IMR-90 (cell line): ENCODE measurements around the gene KIRREL2. TPM values are rescaled to one million over a fixed set of nuclear protein-coding genes. Genes with fewer than 3 reads are reported as not detected.

Experiments
- ATAC-seq: fragments of 200-7000 bp; cut with Tn5 transposase; 2 replicates; pipeline ENCODE4 v1.9.1; 2020; ENCODE audit warnings: low read depth, mild to moderate bottlenecking, moderate library complexity
- BruUV-seq: library from RNA; stranded (reverse); fragments of 400-500 nt; replicated peaks from 2 replicates; lab custom pipeline; 2021; lab: Mats Ljungman, UMichigan
- CTCF ChIA-PET: fragments of 300-600 bp; formaldehyde crosslinking; extraction: SDS; loops from one replicate; lab custom pipeline; 2021; ENCODE audit warnings: antibody characterized with exemption; lab: Yijun Ruan, JAX
- POLR2A ChIA-PET: fragments of 300-600 bp; sonication (Branson Sonifier 250); formaldehyde crosslinking; loops from one replicate; lab custom pipeline; 2022; ENCODE audit warnings: antibody characterized with exemption; ENCODE audit not compliant: unreplicated experiment; lab: Charles Lee
- DNase-seq: peaks from one replicate; pipeline ENCODE4 v3.0.0; 2013
- H2AFZ ChIP-seq: replicated peaks from 2 replicates; pipeline ENCODE3; 2013; ENCODE audit warnings: low read length, mild to moderate bottlenecking; ENCODE audit not compliant: poor library complexity
- H2AK5ac ChIP-seq: 2 replicates; pipeline ENCODE4 v1.6.1; 2013; ENCODE audit warnings: low read depth, low read length, inconsistent platforms
- H2AK9ac ChIP-seq: replicated peaks from 2 replicates; pipeline ENCODE3; 2013; ENCODE audit warnings: mild to moderate bottlenecking, low read depth, low read length, moderate library complexity; ENCODE audit not compliant: poor library complexity
- H2BK120ac ChIP-seq: 2 replicates; pipeline ENCODE4 v1.6.1; 2013; ENCODE audit warnings: low read depth, low read length, inconsistent platforms
- H2BK15ac ChIP-seq: 3 replicates; pipeline ENCODE4 v1.6.1; 2013; ENCODE audit warnings: low read depth, low read length, inconsistent platforms
- H2BK20ac ChIP-seq: 2 replicates; pipeline ENCODE4 v1.6.1; 2013; ENCODE audit warnings: low read depth, mild to moderate bottlenecking, inconsistent platforms, low read length, moderate library complexity
- H2BK5ac ChIP-seq: 2 replicates; pipeline ENCODE4 v1.6.1; 2013; ENCODE audit warnings: mild to moderate bottlenecking, low read depth, low read length, inconsistent platforms; ENCODE audit not compliant: poor library complexity, severe bottlenecking
- H3K14ac ChIP-seq: replicated peaks from 2 replicates; pipeline ENCODE4 v1.6.1; 2013; ENCODE audit warnings: low read depth, low read length, inconsistent platforms
- H3K18ac ChIP-seq: 2 replicates; pipeline ENCODE4 v1.6.1; 2013; ENCODE audit warnings: low read depth, low read length, control low read depth
- H3K23ac ChIP-seq: 2 replicates; pipeline ENCODE4 v1.6.1; 2013; ENCODE audit warnings: low read depth, low read length, inconsistent platforms
- H3K27ac ChIP-seq: 2 replicates; pipeline ENCODE4 v1.5.1; 2013; ENCODE audit warnings: mild to moderate bottlenecking, control low read depth, low read length; ENCODE audit not compliant: insufficient read depth
- H3K27me3 ChIP-seq: 2 replicates; pipeline ENCODE4 v1.6.1; 2013; ENCODE audit warnings: low read length; ENCODE audit not compliant: control insufficient read depth, insufficient read depth
- H3K36me3 ChIP-seq: 2 replicates; pipeline ENCODE4 v1.6.1; 2013; ENCODE audit warnings: low read length, mixed read lengths; ENCODE audit not compliant: control insufficient read depth, insufficient read depth
- H3K4ac ChIP-seq: 2 replicates; pipeline ENCODE4 v1.6.1; 2013; ENCODE audit warnings: low read depth, low read length, inconsistent platforms
- H3K4me1 ChIP-seq: 2 replicates; pipeline ENCODE4 v1.6.1; 2013; ENCODE audit warnings: low read length, mixed read lengths; ENCODE audit not compliant: control insufficient read depth, insufficient read depth
- H3K4me2 ChIP-seq: 2 replicates; pipeline ENCODE4 v1.6.1; 2013; ENCODE audit warnings: low read depth, mild to moderate bottlenecking, control low read depth, low read length, moderate library complexity
- H3K4me3 ChIP-seq: 2 replicates; pipeline ENCODE4 v1.5.1; 2013; ENCODE audit warnings: low read depth, mild to moderate bottlenecking, control low read depth, low read length, moderate library complexity; ENCODE audit not compliant: insufficient read depth
- H3K56ac ChIP-seq: 2 replicates; pipeline ENCODE4 v1.6.1; 2013; ENCODE audit warnings: low read length, inconsistent platforms; ENCODE audit not compliant: insufficient read depth; ENCODE audit errors: extremely low read depth
- H3K79me1 ChIP-seq, 2 experiments: 2 replicates each; pipeline ENCODE4 v1.6.1; 2013; ENCODE audit warnings: low read length in 2 of 2, inconsistent platforms in 1 of 2, low read depth in 1 of 2
- H3K9ac ChIP-seq: 2 replicates; pipeline ENCODE4 v1.6.1; 2013; ENCODE audit warnings: low read depth, low read length, control low read depth
- H3K9me1 ChIP-seq: 2 replicates; pipeline ENCODE4 v1.6.1; 2013; ENCODE audit warnings: low read length, inconsistent platforms; ENCODE audit not compliant: insufficient read depth
- H3K9me3 ChIP-seq: 2 replicates; pipeline ENCODE4 v1.6.1; 2013; ENCODE audit warnings: low read length; ENCODE audit not compliant: control insufficient read depth, insufficient read depth
- H4K20me1 ChIP-seq: 2 replicates; pipeline ENCODE4 v1.6.1; 2013; ENCODE audit warnings: low read length, inconsistent platforms; ENCODE audit not compliant: insufficient read depth
- H4K5ac ChIP-seq: 2 replicates; pipeline ENCODE4 v1.6.1; 2013; ENCODE audit warnings: mild to moderate bottlenecking, low read depth, low read length, control low read depth
- H4K8ac ChIP-seq, 2 experiments: 2 replicates each; pipeline ENCODE4 v1.6.1; 2013; ENCODE audit warnings: low read depth in 2 of 2, low read length in 2 of 2, control low read depth in 1 of 2, inconsistent platforms in 1 of 2
- H4K91ac ChIP-seq: 2 replicates; pipeline ENCODE4 v1.6.1; 2013; ENCODE audit warnings: low read depth, low read length, inconsistent platforms; ENCODE audit not compliant: insufficient read depth
- BHLHE40 ChIP-seq: fragments of 150-350 bp; IDR thresholded peaks from 2 replicates; pipeline ENCODE4 v1.6.1; 2016; ENCODE audit warnings: mild to moderate bottlenecking, low read depth, low read length
- CEBPB ChIP-seq: IDR thresholded peaks from 2 replicates; pipeline ENCODE4 v1.6.1; 2012; ENCODE audit warnings: low read depth, low read length, improper control_type of control experiment
- CHD1 ChIP-seq: IDR thresholded peaks from 2 replicates; pipeline ENCODE4 v1.6.1; 2012; ENCODE audit warnings: low read depth, low read length, improper control_type of control experiment
- CTCF ChIP-seq: conservative IDR thresholded peaks from 2 replicates; pipeline ENCODE4 v1.5.1; 2012; ENCODE audit warnings: mild to moderate bottlenecking, low read depth, low read length, improper control_type of control experiment
- FOS ChIP-seq: fragments of 150-350 bp; IDR thresholded peaks from 2 replicates; pipeline ENCODE4 v1.6.1; 2016; ENCODE audit warnings: low read depth, low read length
- MAFK ChIP-seq: IDR thresholded peaks from 2 replicates; pipeline ENCODE4 v1.6.1; 2012; ENCODE audit warnings: low read depth, low read length, improper control_type of control experiment
- MAZ ChIP-seq: IDR thresholded peaks from 2 replicates; pipeline ENCODE4 v1.6.1; 2012; ENCODE audit warnings: low read depth, mild to moderate bottlenecking, low read length, improper control_type of control experiment, moderate library complexity, borderline replicate concordance
- MXI1 ChIP-seq: IDR thresholded peaks from 2 replicates; pipeline ENCODE4 v1.6.1; 2012; ENCODE audit warnings: low read depth, mild to moderate bottlenecking, low read length, moderate library complexity, borderline replicate concordance
- POLR2A ChIP-seq: IDR thresholded peaks from 2 replicates; pipeline ENCODE4 v1.6.1; 2012; ENCODE audit warnings: mild to moderate bottlenecking, low read depth, low read length
- RAD21 ChIP-seq: IDR thresholded peaks from 2 replicates; pipeline ENCODE4 v1.6.1; 2012; ENCODE audit warnings: low read length, improper control_type of control experiment
- RCOR1 ChIP-seq: IDR thresholded peaks from 2 replicates; pipeline ENCODE4 v1.6.1; 2012; ENCODE audit warnings: mild to moderate bottlenecking, low read length, improper control_type of control experiment; ENCODE audit not compliant: insufficient replicate concordance
- RFX5 ChIP-seq: IDR thresholded peaks from 2 replicates; pipeline ENCODE4 v1.8.0; 2012; ENCODE audit warnings: low read depth, mild to moderate bottlenecking, low read length, moderate library complexity
- SMC3 ChIP-seq: fragments of 150-350 bp; IDR thresholded peaks from 2 replicates; pipeline ENCODE4 v1.6.1; 2016; ENCODE audit warnings: low read depth, mild to moderate bottlenecking, antibody characterized with exemption, low read length, moderate library complexity
- USF2 ChIP-seq: fragments of 150-350 bp; IDR thresholded peaks from 2 replicates; pipeline ENCODE4 v1.6.1; 2017; ENCODE audit warnings: mild to moderate bottlenecking, antibody characterized with exemption, low read length, low read depth
- WGBS, 2 experiments: methylation state at CpG; one replicate each; pipeline versions ENCODE4 v1.1.5 to v1.1.7; 2013; ENCODE audit warnings: missing lambda C conversion rate in 2 of 2; ENCODE audit not compliant: insufficient read length in 1 of 2; ENCODE audit errors: extremely low coverage in 2 of 2; 5-methylcytosine and 5-hydroxymethylcytosine counted together
- dilution Hi-C: fragments of 300-500 bp; cut with HindIII; formaldehyde crosslinking; loops from one replicate; pipeline ENCODE4 v1.14.3; 2018; ENCODE audit warnings: low sequenced_read_pairs; ENCODE audit not compliant: unreplicated experiment
- in situ Hi-C: fragments of 300-500 bp; cut with MboI; formaldehyde crosslinking; loops from 3 replicates; pipeline ENCODE4 v1.14.3; 2019; ENCODE audit warnings: low sequenced_read_pairs, inconsistent platforms, mixed read lengths
- intact Hi-C: fragments of 100-400 bp; cut with micrococcal nuclease; formaldehyde crosslinking; loops from 2 replicates; pipeline ENCODE4 v1.10.0; 2022
- polyA plus RNA-seq, 3 experiments: library from polyadenylated mRNA; depleted of rRNA; stranded (reverse); fragments of >200 nt; gene quantifications; 2 replicates each; pipeline ENCODE4 v1.2.3, GENCODE V29; 2012; ENCODE audit warnings: low replicate concordance in 1 of 3
- total RNA-seq: library from RNA; depleted of rRNA; stranded (reverse); fragments of >200 nt; gene quantifications from 2 replicates; pipeline ENCODE4 v1.2.3, GENCODE V29; 2012
- TF ChIP-seq, protein P1 (sequence below): fragments of 150-350 bp; IDR thresholded peaks from 2 replicates; pipeline ENCODE4 v1.6.1; 2016; ENCODE audit warnings: low read depth, mild to moderate bottlenecking, low read length, moderate library complexity, borderline replicate concordance

KIRREL2 gene
- total and polyA plus RNA-seq, 2 of the 4 experiments (the other 2 are of a cell fraction) = not detected

DNA sequence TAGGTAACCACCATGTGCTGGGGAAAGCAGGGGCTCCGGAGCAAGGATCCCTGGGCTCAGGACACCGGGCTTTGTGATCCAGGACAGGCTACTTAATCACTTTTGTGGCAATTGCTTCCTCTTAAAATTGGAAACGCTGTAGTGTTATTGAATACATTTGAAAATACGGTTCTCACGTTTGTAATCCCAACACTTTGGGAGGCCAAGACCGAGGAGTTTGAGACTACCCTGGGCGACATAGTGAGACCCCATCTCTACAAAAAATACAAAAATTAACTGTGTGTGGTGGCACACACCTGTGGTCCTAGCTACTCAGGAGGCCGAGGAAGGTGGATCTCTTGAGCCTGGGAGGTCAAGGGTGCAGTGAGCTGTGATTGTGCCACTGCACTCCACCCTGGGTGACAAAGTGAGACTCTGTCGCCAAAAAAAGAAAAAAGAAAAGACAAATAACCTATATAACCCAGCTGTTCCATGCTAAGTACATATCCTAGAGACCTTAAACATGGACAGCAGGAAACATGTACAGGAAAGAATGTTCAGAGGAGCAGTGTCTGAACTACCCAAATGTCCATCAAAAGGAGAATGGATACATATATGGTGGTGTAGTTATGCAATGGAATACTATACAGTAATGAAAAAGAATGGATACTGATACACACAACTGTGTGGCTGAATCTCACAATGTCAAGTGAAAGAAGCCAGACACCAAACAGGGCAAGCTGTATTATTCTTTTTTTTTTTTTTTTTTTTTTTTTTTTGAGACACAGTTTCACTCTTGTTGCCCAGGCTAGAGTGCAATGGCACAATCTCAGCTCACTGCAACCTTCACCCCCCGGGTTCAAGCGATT is 43.4 kb upstream of the KIRREL2 start:
- no peak overlapping the region for H3K14ac ChIP-seq
- H2AFZ ChIP-seq = no peak overlapping the region
- CTCF ChIA-PET = no interaction called here
- H3K27ac ChIP-seq = no peak overlapping the region
- H3K9me1 ChIP-seq = no peaks in the 10 kb centered on the region
- ATAC-seq (no peak), DNase-seq (no peak)
- no peak overlapping the region for H3K4me3 ChIP-seq
- H3K9ac ChIP-seq = no peak overlapping the region
- H3K27me3 ChIP-seq = peaks cover 20% of the 10 kb centered on the region
- POLR2A ChIA-PET = no interaction called here
- no peaks in the 10 kb centered on the region for H3K79me1 ChIP-seq
- no peak overlapping the region for H4K5ac ChIP-seq
- H2AK5ac ChIP-seq = no peak overlapping the region
- intact Hi-C loops (no loop called here), dilution Hi-C loops (no loop called here), in situ Hi-C loops (no loop called here)
- no peak overlapping the region for H4K91ac ChIP-seq
- no peak overlapping the region for H2BK20ac ChIP-seq
- no peak overlapping the region for H2BK15ac ChIP-seq
- no peak overlapping the region for H2BK120ac ChIP-seq
- no peak overlapping the region for H3K4me2 ChIP-seq
- no TSS peak for BruUV-seq
- H3K4me1 ChIP-seq = no peaks in the 10 kb centered on the region
- H3K18ac ChIP-seq = no peak overlapping the region
- no peak overlapping the region for H3K4ac ChIP-seq
- H4K8ac ChIP-seq = no peak overlapping the region
- H2BK5ac ChIP-seq = no peak overlapping the region
- H2AK9ac ChIP-seq = no peak overlapping the region
- no peak overlapping the region for H3K56ac ChIP-seq
- H4K20me1 ChIP-seq = no peaks in the 10 kb centered on the region
- no peaks in the 10 kb centered on the region for H3K36me3 ChIP-seq
- no peaks in the 10 kb centered on the region for H3K9me3 ChIP-seq
- no CpG with 5 or more reads among the region's 11 CpGs for WGBS, 2 experiments
- no peak overlapping the region for H3K23ac ChIP-seq
- no peak for TF ChIP-seq POLR2A
- no peak for TF ChIP-seq CEBPB
- TF ChIP-seq RAD21 = no peak
- TF ChIP-seq MAZ = no peak
- TF ChIP-seq MXI1 = no peak
- TF ChIP-seq, protein P1, sequence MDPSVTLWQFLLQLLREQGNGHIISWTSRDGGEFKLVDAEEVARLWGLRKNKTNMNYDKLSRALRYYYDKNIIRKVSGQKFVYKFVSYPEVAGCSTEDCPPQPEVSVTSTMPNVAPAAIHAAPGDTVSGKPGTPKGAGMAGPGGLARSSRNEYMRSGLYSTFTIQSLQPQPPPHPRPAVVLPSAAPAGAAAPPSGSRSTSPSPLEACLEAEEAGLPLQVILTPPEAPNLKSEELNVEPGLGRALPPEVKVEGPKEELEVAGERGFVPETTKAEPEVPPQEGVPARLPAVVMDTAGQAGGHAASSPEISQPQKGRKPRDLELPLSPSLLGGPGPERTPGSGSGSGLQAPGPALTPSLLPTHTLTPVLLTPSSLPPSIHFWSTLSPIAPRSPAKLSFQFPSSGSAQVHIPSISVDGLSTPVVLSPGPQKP = no peak
- no peak for TF ChIP-seq FOS
- no peak for TF ChIP-seq CHD1
- TF ChIP-seq RCOR1 = no peak
- TF ChIP-seq CTCF = no peak
- no peak for TF ChIP-seq BHLHE40
- TF ChIP-seq MAFK = no peak
- no peak for TF ChIP-seq SMC3
- TF ChIP-seq RFX5 = no peak
- no peak for TF ChIP-seq USF2
